Measurements from ENCODE around the gene TOPBP1.
"Not testable (repeated sequence)": the region's sequence is repeated elsewhere in the genome, so short reads cannot be mapped to it uniquely, and the experiment has no call there.

The TOPBP1 gene

DNA sequence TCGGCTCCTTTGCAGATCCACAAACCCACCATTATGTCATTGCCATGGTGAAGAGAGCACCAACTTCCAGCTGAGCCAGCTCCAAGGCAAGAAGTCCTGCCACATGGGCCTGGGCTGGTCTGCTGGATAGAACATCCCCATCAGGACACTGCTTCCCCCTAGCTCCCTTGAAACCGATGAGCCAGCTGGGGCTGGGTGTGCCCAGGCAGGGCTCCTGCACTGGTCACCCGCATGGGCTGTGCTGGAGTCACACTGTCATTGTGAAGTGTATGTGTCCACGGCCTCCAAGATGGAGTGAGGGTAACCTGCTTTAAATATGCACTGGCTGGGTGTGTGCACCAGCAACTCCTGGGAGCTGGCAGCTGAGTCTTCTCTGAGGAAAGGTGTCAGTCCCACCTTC lies 31.0 kb upstream of the TOPBP1 start:
- TF ChIP-seq GATA1 (IDR thresholded peaks at IDR 0.05; ENCODE audit: low read depth, low read length) (no peak), POLR2A (IDR thresholded peaks at IDR 0.05; ENCODE audit: low read length) (no peak)
- DNase-seq, result no peak

DNA sequence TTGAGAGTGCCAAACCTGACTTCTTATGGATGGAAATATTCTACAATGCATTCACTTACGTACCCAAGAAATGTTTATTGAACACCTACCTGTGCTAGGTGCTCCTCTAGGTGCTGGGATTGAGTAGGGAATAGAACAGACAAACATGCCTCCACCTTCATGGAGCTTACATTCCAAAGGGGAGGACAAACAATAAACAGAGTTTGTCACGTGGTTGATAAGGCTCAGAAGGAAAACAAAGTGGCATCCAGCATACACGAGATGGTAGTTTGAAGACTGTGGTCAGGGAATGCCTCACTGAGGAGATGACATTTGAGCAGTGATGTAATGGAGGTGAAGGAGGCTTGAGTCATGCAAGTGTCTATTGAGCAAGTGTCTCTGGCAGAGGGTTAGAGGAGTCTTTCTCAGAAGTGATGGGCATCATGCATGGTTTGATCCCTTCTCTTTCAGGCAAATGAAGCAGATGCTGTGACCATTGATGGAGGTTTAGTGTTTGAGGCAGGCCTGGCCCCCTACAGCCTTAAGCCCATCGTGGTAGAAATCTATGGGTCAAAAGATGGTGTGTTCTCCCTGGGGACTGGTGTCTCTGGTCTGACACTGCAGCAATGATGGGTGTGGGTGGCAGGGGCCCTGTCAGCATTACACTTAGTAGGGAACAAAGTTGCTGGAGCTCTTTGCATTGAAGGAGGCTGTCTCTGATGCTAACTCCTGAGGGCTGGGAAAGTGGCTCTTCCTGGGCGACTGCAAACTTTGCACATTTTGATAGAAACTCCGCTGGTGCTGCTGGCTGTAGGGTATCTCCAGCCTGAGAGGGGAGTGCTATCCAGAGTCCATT lies 29.7 kb upstream of the TOPBP1 start:
- no peak for DNase-seq
- TF ChIP-seq POLR2A (IDR thresholded peaks at IDR 0.05; ENCODE audit: low read length) (no peak), GATA1 (IDR thresholded peaks at IDR 0.05; ENCODE audit: low read depth, low read length) (no peak)

DNA sequence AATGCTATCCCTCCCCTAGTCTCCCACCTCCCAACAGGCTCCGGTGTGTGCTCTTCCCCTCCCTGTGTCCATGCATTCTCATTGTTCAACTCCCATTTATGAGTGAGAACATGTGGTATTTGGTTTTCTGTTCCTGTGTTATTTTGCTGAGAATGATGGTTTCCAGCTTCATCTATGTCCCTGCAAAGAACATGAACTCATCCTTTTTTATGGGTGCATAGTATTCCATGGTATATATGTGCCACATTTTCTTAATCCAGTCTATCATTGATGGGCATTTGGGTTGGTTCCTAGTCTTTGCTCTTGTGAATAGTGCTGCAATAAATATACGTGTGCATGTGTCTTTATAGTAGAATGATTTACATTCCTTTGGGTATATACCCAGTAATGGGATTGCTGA lies 16.3 kb upstream of the TOPBP1 start:
- not testable (repeated sequence) for DNase-seq

DNA sequence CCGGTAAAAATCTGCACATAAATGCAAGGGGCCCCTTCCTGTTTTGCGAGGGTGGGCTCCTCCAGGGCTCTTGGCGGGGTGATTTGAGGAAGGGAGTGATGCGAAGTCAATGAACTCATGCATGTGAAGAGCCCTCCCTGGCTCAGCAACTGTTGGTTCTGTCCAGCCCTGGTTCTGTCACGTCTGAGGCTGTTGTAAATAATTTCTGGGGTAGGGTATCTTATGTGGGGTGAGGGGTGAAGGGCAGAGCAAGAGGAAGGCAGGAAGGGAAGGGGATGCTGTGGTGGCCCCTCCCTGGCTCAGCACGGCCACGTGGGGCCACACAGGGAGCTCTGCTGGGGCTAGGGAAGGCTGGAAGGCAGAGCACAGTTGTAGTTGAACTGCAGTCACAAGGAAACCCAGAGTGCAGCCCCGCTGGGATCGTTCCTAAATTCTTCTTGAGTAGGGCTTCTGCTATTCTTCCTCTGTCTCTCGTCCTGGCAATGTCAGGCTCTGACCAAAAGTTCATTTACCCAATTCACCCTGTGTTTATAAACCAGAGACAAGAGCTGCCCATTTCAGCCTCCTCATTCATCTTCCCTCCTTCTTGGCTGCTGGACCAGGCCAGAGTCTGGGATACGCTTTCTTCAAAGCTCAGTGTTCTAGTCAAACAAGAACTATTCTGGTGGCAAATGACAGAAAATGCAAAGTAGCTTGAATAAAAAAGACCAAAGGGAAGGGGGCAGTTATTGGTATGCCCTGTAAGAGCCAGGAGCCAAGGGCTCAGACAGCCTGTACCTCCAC lies 14.8 kb upstream of the TOPBP1 start:
- no peak for DNase-seq
- TF ChIP-seq POLR2A (IDR thresholded peaks at IDR 0.05; ENCODE audit: low read length) (no peak), GATA1 (IDR thresholded peaks at IDR 0.05; ENCODE audit: low read depth, low read length) (no peak)

DNA sequence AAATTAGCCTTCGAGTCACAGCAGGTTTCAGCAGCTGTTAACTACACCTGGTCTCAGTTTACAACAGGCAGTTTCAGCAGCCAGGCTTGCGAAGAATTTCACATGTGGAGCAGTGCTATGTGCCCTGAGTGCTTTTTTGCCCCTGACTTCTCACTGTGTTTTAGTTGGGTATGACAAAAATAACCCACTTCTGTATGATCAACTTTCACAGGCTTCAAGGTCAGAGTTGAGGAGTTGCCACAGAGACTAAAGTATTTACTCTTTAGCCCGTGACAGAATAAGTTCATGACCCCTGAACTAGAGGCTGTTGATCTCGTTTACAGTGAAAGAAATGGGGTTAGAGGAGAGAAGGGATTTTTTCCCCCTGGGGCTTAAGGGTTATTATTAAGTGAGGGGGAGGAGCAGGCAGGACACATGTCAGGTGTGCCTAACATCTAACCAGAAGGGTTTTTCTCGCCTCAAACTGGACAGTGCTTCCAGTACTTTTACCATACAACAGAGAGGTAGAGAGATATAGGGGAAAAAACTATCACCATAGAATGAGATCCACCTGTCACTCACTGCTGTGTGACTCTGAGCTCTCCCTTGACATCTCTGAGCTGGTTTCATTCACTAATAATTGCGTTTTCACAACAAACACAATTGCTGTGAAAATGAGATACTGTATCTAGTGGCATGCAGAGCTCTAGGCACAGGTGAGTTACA lies 14.0 kb upstream of the TOPBP1 start:
- TF ChIP-seq GATA1 (IDR thresholded peaks at IDR 0.05; ENCODE audit: low read depth, low read length) (no peak), POLR2A (IDR thresholded peaks at IDR 0.05; ENCODE audit: low read length) (no peak)
- no peak for DNase-seq

DNA sequence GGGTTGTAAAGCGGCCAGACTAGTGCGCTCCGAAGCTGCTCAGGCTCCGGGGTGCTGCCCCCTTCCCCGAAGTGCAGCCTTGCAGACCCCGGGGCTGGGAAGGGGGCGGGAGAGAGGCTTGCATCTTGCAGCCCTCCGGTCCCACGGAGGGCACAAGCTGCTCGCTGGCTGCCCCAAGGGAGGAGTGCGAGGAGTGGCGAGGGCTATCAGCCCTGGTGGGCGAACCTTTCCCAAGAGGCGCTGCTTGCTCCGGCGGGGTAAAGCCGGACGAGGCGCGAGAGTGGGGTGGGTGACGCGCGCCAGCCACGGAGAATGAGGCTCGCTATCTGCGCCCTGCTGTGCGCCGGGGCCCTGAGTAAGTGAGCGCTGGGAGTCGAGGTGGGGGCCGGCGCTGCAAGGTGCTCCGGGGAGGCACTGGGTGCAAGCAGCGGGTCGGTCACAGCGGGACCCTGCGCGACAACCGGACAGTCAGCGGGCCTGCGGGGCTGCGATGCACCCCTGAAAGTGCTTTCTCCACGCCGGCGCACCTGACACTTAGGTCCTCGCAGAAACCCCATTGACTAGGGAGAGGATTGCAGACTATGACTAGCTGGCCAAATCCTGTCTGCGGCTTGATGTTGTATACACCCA lies 12.7 kb upstream of the TOPBP1 start:
- TF ChIP-seq POLR2A (IDR thresholded peaks at IDR 0.05; ENCODE audit: low read length) (no peak), GATA1 (IDR thresholded peaks at IDR 0.05; ENCODE audit: low read depth, low read length) (no peak)
- no peak for DNase-seq

DNA sequence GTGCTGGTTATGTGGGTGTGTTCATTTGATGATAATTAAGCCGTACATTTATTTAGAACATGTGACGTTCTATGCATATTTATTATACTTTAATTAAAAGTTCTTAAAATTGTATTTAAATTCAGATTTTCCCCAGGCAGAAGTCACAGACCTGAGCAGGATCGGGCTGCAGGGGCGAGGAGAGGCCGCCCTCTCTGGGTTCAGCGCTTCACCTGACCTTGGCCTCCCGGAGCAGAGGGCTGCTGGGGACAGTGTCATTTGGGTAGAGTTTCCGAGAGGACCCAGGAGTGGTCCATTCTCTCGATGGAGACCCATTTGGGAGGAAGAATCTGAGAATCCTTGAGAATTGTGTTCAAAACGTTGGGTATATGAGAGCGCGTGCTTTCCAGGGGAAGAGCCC lies 12.0 kb upstream of the TOPBP1 start:
- TF ChIP-seq GATA1 (IDR thresholded peaks at IDR 0.05; ENCODE audit: low read depth, low read length), result no peak
- no peak for TF ChIP-seq POLR2A (IDR thresholded peaks at IDR 0.05; ENCODE audit: low read length)
- DNase-seq, result no peak

DNA sequence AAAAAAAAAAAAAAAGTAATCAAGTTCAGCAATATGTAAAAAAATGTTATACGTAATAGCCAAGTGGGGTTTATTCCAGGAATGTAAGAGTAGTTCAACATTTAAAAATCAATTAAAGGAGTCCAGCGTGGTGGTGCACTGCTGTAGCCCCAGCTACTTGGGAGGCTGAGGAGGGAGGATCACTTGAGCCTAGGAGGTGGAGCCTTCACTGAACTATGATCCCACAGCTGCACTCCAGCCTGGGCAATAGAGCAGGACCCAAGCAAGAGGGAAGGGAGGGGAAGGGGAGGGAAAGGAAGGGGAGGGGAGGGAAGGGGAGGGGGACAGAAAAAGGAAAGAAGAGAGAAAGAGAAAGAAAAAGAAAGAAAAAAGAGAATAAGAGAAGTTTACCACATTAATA lies 10.7 kb upstream of the TOPBP1 start:
- DNase-seq, result no peak
- no peak for TF ChIP-seq GATA1 (IDR thresholded peaks at IDR 0.05; ENCODE audit: low read depth, low read length)
- no peak for TF ChIP-seq POLR2A (IDR thresholded peaks at IDR 0.05; ENCODE audit: low read length)

DNA sequence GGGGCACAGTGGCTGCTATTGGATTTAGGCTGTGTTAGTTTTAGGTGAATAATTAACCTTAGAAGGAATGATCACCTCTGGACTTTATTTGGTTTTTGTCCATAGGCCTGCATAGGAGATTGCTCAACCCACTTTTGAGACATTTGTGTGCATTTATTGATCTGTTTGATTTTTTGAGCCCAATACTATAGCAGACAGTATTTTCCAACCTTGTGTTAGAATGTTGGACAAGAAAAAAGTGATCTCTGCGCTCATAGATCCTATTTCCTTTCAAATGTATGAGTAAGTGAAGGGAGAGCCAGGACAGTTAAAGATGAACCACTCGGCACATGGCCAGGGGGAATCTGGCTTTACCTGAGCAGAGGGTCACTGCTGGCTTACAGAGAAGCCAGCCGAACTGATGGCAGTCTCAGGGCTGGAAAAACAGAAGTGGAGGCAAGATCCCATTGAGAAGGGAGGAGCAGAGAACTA lies 8.8 kb upstream of the TOPBP1 start:
- TF ChIP-seq GATA1 (IDR thresholded peaks at IDR 0.05; ENCODE audit: low read depth, low read length) (no peak), POLR2A (IDR thresholded peaks at IDR 0.05; ENCODE audit: low read length) (no peak)
- DNase-seq, result no peak

DNA sequence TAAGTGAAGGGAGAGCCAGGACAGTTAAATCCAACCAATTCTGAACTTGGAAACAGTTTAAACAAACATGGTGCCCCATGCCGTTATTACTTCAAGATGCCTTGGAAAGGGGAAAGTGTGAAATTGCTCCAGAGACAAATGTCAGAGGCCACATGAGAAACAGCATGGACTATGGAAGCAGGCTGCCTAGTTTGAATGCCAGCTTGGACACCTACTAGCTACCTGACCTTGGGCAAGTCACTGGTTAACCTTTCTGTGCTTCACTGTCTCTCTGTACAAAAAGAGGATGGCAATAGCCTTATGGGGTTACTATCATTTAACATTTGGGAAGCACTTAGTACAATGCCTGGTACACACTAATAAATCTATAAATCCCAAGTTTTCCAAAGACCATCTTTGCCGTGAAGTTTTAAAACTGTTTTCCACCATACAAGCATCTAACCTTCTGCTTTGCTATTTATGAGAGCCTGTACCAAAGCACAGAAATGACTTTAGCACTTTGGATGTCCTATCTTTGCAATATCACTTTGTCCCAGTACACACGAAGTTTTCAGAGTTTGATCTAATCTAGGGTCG lies 8.3 kb upstream of the TOPBP1 start:
- no peak for TF ChIP-seq POLR2A (IDR thresholded peaks at IDR 0.05; ENCODE audit: low read length)
- no peak for TF ChIP-seq GATA1 (IDR thresholded peaks at IDR 0.05; ENCODE audit: low read depth, low read length)
- no peak for DNase-seq

DNA sequence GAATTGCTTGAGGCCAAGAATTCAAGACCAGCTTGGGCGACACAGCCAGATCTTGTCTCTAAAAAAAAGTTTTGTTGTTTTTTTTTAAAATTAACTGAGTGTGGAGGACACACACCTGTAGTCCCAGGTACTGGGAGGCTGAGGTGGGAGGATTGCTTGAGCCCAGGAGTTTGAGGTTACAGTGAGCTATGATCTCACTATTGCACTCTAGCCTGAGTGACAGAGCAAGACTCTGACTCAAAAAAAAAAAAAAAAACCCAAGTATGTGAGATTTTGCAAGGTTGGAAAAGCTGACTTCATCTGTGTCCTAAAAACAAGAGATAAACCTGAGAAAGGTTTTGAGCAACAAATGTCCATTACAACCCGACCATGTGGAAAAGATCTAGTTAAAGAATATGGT lies 5.4 kb upstream of the TOPBP1 start:
- TF ChIP-seq GATA1 (IDR thresholded peaks at IDR 0.05; ENCODE audit: low read depth, low read length) (no peak), POLR2A (IDR thresholded peaks at IDR 0.05; ENCODE audit: low read length) (no peak)
- no peak for DNase-seq

DNA sequence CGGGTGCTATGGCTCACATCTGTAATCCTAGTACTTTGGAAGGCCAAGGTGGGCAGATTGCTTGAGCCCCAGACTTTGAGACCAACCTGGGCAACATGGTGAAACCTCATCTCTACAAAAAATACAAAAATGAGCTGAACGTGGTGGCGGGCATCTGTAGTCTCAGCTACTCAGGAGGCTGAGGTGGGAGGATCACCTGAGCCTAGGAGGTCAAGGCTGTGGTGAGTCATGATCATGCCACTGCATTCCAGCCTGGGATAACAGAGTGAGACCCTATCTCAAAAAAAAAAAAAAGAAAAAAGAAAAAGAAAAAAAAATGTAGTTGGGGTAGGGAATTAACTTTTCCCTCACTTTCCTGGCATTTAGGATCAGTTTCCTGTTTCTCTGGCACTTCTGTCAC lies 3.4 kb upstream of the TOPBP1 start:
- DNase-seq, result not testable (repeated sequence)

DNA sequence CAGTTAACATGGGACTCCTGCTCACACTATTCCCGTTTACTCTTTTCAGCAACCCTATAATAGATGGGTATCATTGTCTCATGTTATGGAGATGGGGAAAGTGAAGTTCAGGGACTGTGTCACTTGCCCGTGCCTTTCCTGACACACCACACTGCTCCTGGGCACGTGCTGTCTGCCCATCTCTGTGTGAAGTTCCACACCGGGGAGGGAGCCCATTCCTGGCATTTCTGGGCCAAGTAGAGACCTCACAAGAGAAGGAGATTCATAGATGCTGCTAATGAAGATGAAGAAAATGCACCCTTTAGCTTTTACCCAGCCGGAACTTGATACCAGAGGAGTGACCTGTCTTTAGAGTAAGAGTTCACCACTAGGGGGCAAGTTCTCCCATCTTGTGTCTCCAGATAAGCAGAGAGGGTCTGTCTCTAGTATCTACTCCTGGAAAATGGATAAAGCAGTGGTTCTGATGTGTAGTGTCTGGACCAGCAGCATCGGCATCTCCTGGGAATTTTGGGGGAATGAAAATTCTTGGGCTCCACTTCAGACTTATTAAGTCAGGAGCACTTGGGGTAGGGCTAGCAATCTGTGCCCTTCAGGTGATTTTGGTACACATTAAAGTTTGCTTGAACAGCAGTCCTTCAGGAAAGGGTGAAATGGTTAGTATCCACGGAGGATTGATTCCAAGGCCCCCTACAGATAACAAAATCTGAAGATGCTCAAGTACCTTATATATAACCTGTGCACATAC lies 2.0 kb upstream of the TOPBP1 start:
- no peak for TF ChIP-seq POLR2A (IDR thresholded peaks at IDR 0.05; ENCODE audit: low read length)
- no peak for TF ChIP-seq GATA1 (IDR thresholded peaks at IDR 0.05; ENCODE audit: low read depth, low read length)

More for the DNA sequence above, 2.0 kb upstream of the TOPBP1 start:
- DNase-seq, result peak; percentile 79 to 81

Data from erythroblast (primary cell).